ENCODE measurements around the gene PLIN1. TPM values are rescaled to one million over a fixed set of nuclear protein-coding genes. Genes with fewer than 3 reads are reported as not detected.

The PLIN1 gene
- total RNA-seq, 1 experiment from 2014 or later = 0.09 TPM

GRCh38 chr15:89677381-89677780, 1.8 kb downstream of the PLIN1 start:
- Histone ChIP-seq H4K91ac (ENCODE audit: insufficient read length, low read depth, low read length) (no peak overlapping the region), H3K27ac (ENCODE audit: insufficient read length, low read depth, low read length) (no peak overlapping the region), H3K27me3 (ENCODE audit: insufficient read depth, low read length) (no peaks in the 10 kb centered on the region), H3T11ph (ENCODE audit: low read length) (no peak overlapping the region), H3K14ac (ENCODE audit: insufficient read depth, low read length) (no peak overlapping the region), H4K8ac (replicated peaks; ENCODE audit: insufficient read length, low read depth, low read length) (no peak overlapping the region), H3K79me1 (ENCODE audit: insufficient read depth, low read depth, low read length, poor library complexity, severe bottlenecking) (no peaks in the 10 kb centered on the region), H2BK120ac (ENCODE audit: low read depth, low read length, poor library complexity, severe bottlenecking) (no peak overlapping the region), H2BK15ac (ENCODE audit: low read depth, low read length) (no peak overlapping the region), H2BK5ac (ENCODE audit: insufficient read length, low read length) (no peak overlapping the region), H3K9me3 (ENCODE audit: control insufficient read depth, low read depth, low read length) (no peaks in the 10 kb centered on the region), H3K23ac (ENCODE audit: insufficient read length, low read depth, low read length) (no peak overlapping the region), H3K18ac (ENCODE audit: insufficient read length, low read depth, low read length) (no peak overlapping the region), H2BK12ac (ENCODE audit: insufficient read length, low read depth, low read length) (no peak overlapping the region), H2AK5ac (ENCODE audit: insufficient read length, low read length) (no peak overlapping the region), H3K56ac (ENCODE audit: insufficient read length, low read depth, low read length) (no peak overlapping the region), H4K5ac (ENCODE audit: insufficient read length, low read depth, low read length) (no peak overlapping the region), H3K4me2 (ENCODE audit: insufficient read depth, insufficient read length, low read length) (no peak overlapping the region), H2BK20ac (ENCODE audit: low read depth, low read length, poor library complexity, severe bottlenecking) (no peak overlapping the region), H3K4ac (ENCODE audit: low read depth, low read length) (no peak overlapping the region), H3K79me2 (ENCODE audit: insufficient read depth, low read length) (no peaks in the 10 kb centered on the region), H2AFZ (ENCODE audit: low read length) (no peak overlapping the region), H4K20me1 (ENCODE audit: control insufficient read depth, insufficient read depth, insufficient read length) (no peaks in the 10 kb centered on the region), H3K4me1 (ENCODE audit: insufficient read depth, low read length) (no peaks in the 10 kb centered on the region), H3K9ac (ENCODE audit: extremely low read depth, insufficient read length, low read length) (no peak overlapping the region), H3K23me2 (ENCODE audit: insufficient read length, low read depth, low read length, poor library complexity, severe bottlenecking) (no peaks in the 10 kb centered on the region)
- H3K9me3 Mint-ChIP-seq = no peaks in the 10 kb centered on the region
- TF ChIP-seq, protein P1, sequence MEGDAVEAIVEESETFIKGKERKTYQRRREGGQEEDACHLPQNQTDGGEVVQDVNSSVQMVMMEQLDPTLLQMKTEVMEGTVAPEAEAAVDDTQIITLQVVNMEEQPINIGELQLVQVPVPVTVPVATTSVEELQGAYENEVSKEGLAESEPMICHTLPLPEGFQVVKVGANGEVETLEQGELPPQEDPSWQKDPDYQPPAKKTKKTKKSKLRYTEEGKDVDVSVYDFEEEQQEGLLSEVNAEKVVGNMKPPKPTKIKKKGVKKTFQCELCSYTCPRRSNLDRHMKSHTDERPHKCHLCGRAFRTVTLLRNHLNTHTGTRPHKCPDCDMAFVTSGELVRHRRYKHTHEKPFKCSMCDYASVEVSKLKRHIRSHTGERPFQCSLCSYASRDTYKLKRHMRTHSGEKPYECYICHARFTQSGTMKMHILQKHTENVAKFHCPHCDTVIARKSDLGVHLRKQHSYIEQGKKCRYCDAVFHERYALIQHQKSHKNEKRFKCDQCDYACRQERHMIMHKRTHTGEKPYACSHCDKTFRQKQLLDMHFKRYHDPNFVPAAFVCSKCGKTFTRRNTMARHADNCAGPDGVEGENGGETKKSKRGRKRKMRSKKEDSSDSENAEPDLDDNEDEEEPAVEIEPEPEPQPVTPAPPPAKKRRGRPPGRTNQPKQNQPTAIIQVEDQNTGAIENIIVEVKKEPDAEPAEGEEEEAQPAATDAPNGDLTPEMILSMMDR (conservative IDR thresholded peaks at IDR 0.05) = no peak
- H3K27ac Mint-ChIP-seq = no peak overlapping the region
- no peaks in the 10 kb centered on the region for H3K36me3 Mint-ChIP-seq (ENCODE audit: insufficient read depth in 1 of 3, low read depth in 3 of 3)
- H3K27me3 Mint-ChIP-seq (ENCODE audit: low read depth) = peaks cover 22% of the 10 kb centered on the region
- H3K4me1 Mint-ChIP-seq = peaks cover 4 to 8% of the 10 kb centered on the region in 2 experiments; a peak in 2 of 4 replicates
- no CpG with 5 or more reads among the region's 1 CpG for WGBS (ENCODE audit: extremely low coverage, insufficient read length, low lambda C conversion rate)
- no peak overlapping the region for H3K4me3 Mint-ChIP-seq
- DNase-seq = no peak
